ENCODE data around the gene UCN2. TPM values are rescaled to one million over a fixed set of nuclear protein-coding genes. Genes with fewer than 3 reads are reported as not detected.

Gene UCN2
- total RNA-seq, 1 donor from 2014 or later: not detected

GRCh38 chr3:48548729-48549705 is 14.6 kb downstream of the UCN2 start:
- H3K4me3 ChIP-seq: no peak overlapping the region
- H3K27me3 ChIP-seq: no peaks in the 10 kb centered on the region
- H3K27ac ChIP-seq: no peak overlapping the region
- DNase-seq (peak; percentile 90), ATAC-seq (peak; percentile 96)
- intact Hi-C loops (cut with DNase I): loop anchor here (2.0 to 10.0 kb wide), 2 partner anchors 84 to 274 kb away; no protein-coding TSS in a partner anchor
- TF ChIP-seq CTCF (IDR thresholded peaks at IDR 0.05): peak; percentile 96
- H3K9me3 ChIP-seq: no peaks in the 10 kb centered on the region
- H3K4me1 ChIP-seq: no peaks in the 10 kb centered on the region
- no peaks in the 10 kb centered on the region for H3K36me3 ChIP-seq

GRCh38 chr3:48548126-48548525 is 15.5 kb downstream of the UCN2 start:
- Histone ChIP-seq H3K9me3 (no peaks in the 10 kb centered on the region), H3K27ac (no peak overlapping the region), H3K4me3 (no peak overlapping the region), H3K27me3 (no peaks in the 10 kb centered on the region), H3K4me1 (peaks cover 6% of the 10 kb centered on the region), H3K36me3 (no peaks in the 10 kb centered on the region)
- TF ChIP-seq CTCF (IDR thresholded peaks at IDR 0.05): no peak
- DNase-seq: no peak
- intact Hi-C loops (cut with DNase I): loop anchor here (2.0 to 10.0 kb wide), 2 partner anchors 83 to 273 kb away; no protein-coding TSS in a partner anchor
- no peak for ATAC-seq

- Histone ChIP-seq H3K27me3 (no peaks in the 10 kb centered on the region), H3K4me1 (peaks cover 6% of the 10 kb centered on the region), H3K36me3 (no peaks in the 10 kb centered on the region), H3K4me3 (no peak overlapping the region), H3K27ac (no peak overlapping the region), H3K9me3 (no peaks in the 10 kb centered on the region)
- intact Hi-C loops (cut with DNase I): loop anchor here (10.0 kb wide), 1 partner anchor 272 kb away; no protein-coding TSS in a partner anchor
- ATAC-seq (no peak), DNase-seq (no peak)
- TF ChIP-seq CTCF (IDR thresholded peaks at IDR 0.05): no peak
These were observed 17.3 kb downstream of the UCN2 start for GRCh38 chr3:48546203-48546829.

GRCh38 chr3:48544141-48544540 is 19.4 kb downstream of the UCN2 start:
- intact Hi-C loops (cut with DNase I): loop anchor here (10.0 kb wide), 1 partner anchor 269 kb away; no protein-coding TSS in a partner anchor
- TF ChIP-seq CTCF (IDR thresholded peaks at IDR 0.05): no peak
- H3K9me3 ChIP-seq: no peaks in the 10 kb centered on the region
- no peak for DNase-seq
- H3K4me3 ChIP-seq: no peak overlapping the region
- no peaks in the 10 kb centered on the region for H3K27me3 ChIP-seq
- no peak for ATAC-seq
- H3K36me3 ChIP-seq: no peaks in the 10 kb centered on the region
- H3K4me1 ChIP-seq: peaks cover 6% of the 10 kb centered on the region
- no peak overlapping the region for H3K27ac ChIP-seq

GRCh38 chr3:48543271-48543866 is 20.2 kb downstream of the UCN2 start:
- DNase-seq: no peak
- intact Hi-C loops (cut with DNase I): loop anchor here (10.0 kb wide), 1 partner anchor 269 kb away; no protein-coding TSS in a partner anchor
- Histone ChIP-seq H3K4me1 (peaks cover 6% of the 10 kb centered on the region), H3K9me3 (no peaks in the 10 kb centered on the region), H3K4me3 (no peak overlapping the region), H3K27me3 (no peaks in the 10 kb centered on the region), H3K36me3 (no peaks in the 10 kb centered on the region), H3K27ac (no peak overlapping the region)
- ATAC-seq: peak; percentile 82
- no peak for TF ChIP-seq CTCF (IDR thresholded peaks at IDR 0.05)

All from upper lobe of right lung (tissue), 1 donor.